PFSK-1 (cell line): ENCODE results near the gene MRPL39. TPM values are rescaled to one million over a fixed set of nuclear protein-coding genes. Genes with fewer than 3 reads are reported as not detected.
A peak's percentile ranks its signal among the peaks of the same experiment; 100 is the strongest.

Experiments used
- FOXP2 ChIP-seq: optimal IDR thresholded peaks from 2 replicates; pipeline ENCODE3; 2011; ENCODE audit warnings: borderline replicate concordance, control low read depth, inconsistent platforms; ENCODE audit not compliant: insufficient read depth; ENCODE audit errors: extremely low read length, extremely low read depth
- POLR2AphosphoS5 ChIP-seq: IDR thresholded peaks from 2 replicates; pipeline ENCODE4 v1.6.1; 2012; ENCODE audit warnings: low read depth, mild to moderate bottlenecking, control low read depth, low read length, moderate library complexity
- REST ChIP-seq, 2 experiments: IDR thresholded peaks; 2 replicates each; pipeline versions ENCODE4 v1.6.1 to v1.8.0; 2011 to 2012; ENCODE audit warnings: low read depth in 2 of 2, low read length in 2 of 2, control low read depth in 1 of 2, inconsistent platforms in 1 of 2, mild to moderate bottlenecking in 1 of 2, moderate library complexity in 1 of 2; ENCODE audit not compliant: insufficient read depth in 1 of 2
- SIN3A ChIP-seq: IDR thresholded peaks from 2 replicates; pipeline ENCODE4 v1.6.1; 2012; ENCODE audit warnings: mild to moderate bottlenecking, low read length, moderate library complexity, borderline replicate concordance; ENCODE audit not compliant: insufficient read depth
- TAF1 ChIP-seq: IDR thresholded peaks from 2 replicates; pipeline ENCODE4 v1.6.1; 2012; ENCODE audit warnings: low read length, control low read depth, borderline replicate concordance; ENCODE audit not compliant: insufficient read depth
- polyA plus RNA-seq: library from polyadenylated mRNA; unstranded; fragments of >200 nt; gene quantifications from one replicate; pipeline ENCODE4 v1.2.1, GENCODE V29; 2012; ENCODE audit warnings: low read depth, missing spikeins; ENCODE audit not compliant: insufficient read length

MRPL39 gene
- 43.2 TPM for polyA plus RNA-seq

GRCh38 chr21:25607151-25608043 lies at the start of gene MRPL39:
TSS of gene MRPL39 (minus strand) at chr21:25607481. CDS start at chr21:25607475, 6 bp downstream.
- TF ChIP-seq SIN3A = peak; percentile 67; the same call in 1 of the 2 replicates
- peak; percentile 57 to 77; a peak in 3 of 4 replicates for TF ChIP-seq REST (IDR thresholded peaks at IDR 0.05; ENCODE audit: insufficient read depth in 1 of 2, low read depth in 2 of 2, low read length in 2 of 2)
- peak; percentile 94 for TF ChIP-seq FOXP2
- TF ChIP-seq TAF1 = peak; percentile 100
- TF ChIP-seq POLR2AphosphoS5 = peak; percentile 88

GRCh38 chr21:25656412-25656811 lies 49.1 kb upstream of the MRPL39 start:
- TF ChIP-seq REST (IDR thresholded peaks at IDR 0.05; ENCODE audit: insufficient read depth in 1 of 2, low read depth in 2 of 2, low read length in 2 of 2) (no peak), FOXP2 (no peak), POLR2AphosphoS5 (no peak), SIN3A (no peak), TAF1 (no peak)

GRCh38 chr21:25649146-25649545 lies 41.9 kb upstream of the MRPL39 start:
- TF ChIP-seq POLR2AphosphoS5 (no peak), FOXP2 (no peak), TAF1 (no peak), REST (IDR thresholded peaks at IDR 0.05; ENCODE audit: insufficient read depth in 1 of 2, low read depth in 2 of 2, low read length in 2 of 2) (no peak), SIN3A (no peak)

GRCh38 chr21:25647647-25648046 lies 40.4 kb upstream of the MRPL39 start:
- TF ChIP-seq TAF1 (no peak), POLR2AphosphoS5 (no peak), FOXP2 (no peak)

GRCh38 chr21:25646474-25646873 lies 39.2 kb upstream of the MRPL39 start:
- TF ChIP-seq TAF1 (no peak), SIN3A (no peak), FOXP2 (no peak), REST (IDR thresholded peaks at IDR 0.05; ENCODE audit: insufficient read depth in 1 of 2, low read depth in 2 of 2, low read length in 2 of 2) (no peak), POLR2AphosphoS5 (no peak)
